Ovary (tissue), 9 donors: ENCODE measurements around the gene CAPN1. TPM values are rescaled to one million over a fixed set of nuclear protein-coding genes. Genes with fewer than 3 reads are reported as not detected.
A peak's percentile ranks its signal among the peaks of the same experiment; 100 is the strongest.

Experiments
- DNase-seq, 5 donors: peaks; one replicate each; pipeline ENCODE4 v3.0.0-alpha.2; 2019 to 2020
- H3K27ac ChIP-seq, 2 donors: fragments of 200-600 bp; one replicate each; pipeline versions ENCODE4 v1.5.1 to v1.8.0; 2019 to 2022
- H3K27me3 ChIP-seq: fragments of 200-600 bp; one replicate; pipeline ENCODE4 v1.8.0; 2022
- H3K36me3 ChIP-seq: fragments of 200-600 bp; sonication (generic); one replicate; pipeline ENCODE4 v1.5.1; 2019
- H3K4me1 ChIP-seq: one replicate; pipeline ENCODE4 v1.8.1; 2013; ENCODE audit warnings: mild to moderate bottlenecking, moderate library complexity; ENCODE audit not compliant: insufficient read depth
- H3K4me3 ChIP-seq: fragments of 200-600 bp; sonication (generic); one replicate; pipeline ENCODE4 v1.5.1; 2017
- H3K9me3 ChIP-seq, 2 donors: fragments of 200-600 bp in 1 of 2; sonication (generic) in 1 of 2; one replicate each; pipeline versions ENCODE4 v1.5.1 to v1.8.1; 2013 to 2019; ENCODE audit warnings: mild to moderate bottlenecking in 1 of 2, moderate library complexity in 1 of 2
- EP300 ChIP-seq: sonication (generic); formaldehyde crosslinking; IDR thresholded peaks from one replicate; pipeline ENCODE4 v1.6.1; 2017; ENCODE audit warnings: antibody characterized with exemption
- POLR2A ChIP-seq: fragments of 450-650 bp; IDR thresholded peaks from one replicate; pipeline ENCODE4 v1.6.1; 2017; ENCODE audit warnings: antibody characterized with exemption, mild to moderate bottlenecking, moderate library complexity
- WGBS, 3 donors: extraction: QIAGEN DNeasy Blood & Tissue Kit in 1 of 3; methylation state at CpG; one replicate each; pipeline versions ENCODE4 v1.1.5 to v1.1.7; 2013 to 2017; 5-methylcytosine and 5-hydroxymethylcytosine counted together
- intact Hi-C, 4 donors: fragments of 100-400 bp; cut with DNase I; formaldehyde crosslinking; loops; one replicate each; pipeline versions ENCODE4 v1.11.0 to v1.15.1; 2022 to 2023
- polyA plus RNA-seq, 2 donors: library from polyadenylated mRNA; stranded (reverse); fragments of 200-250 nt in 1 of 2; fragments of 350-450 nt in 1 of 2; fragmentation: Illumina TruSeq in 1 of 2; extraction: RNeasy Lipid Tissue Mini Kit (QIAGEN cat#74804) in 1 of 2; gene quantifications; one replicate each; pipeline ENCODE4 v1.2.3, GENCODE V29; 2013 to 2014
- total RNA-seq, 7 donors: library from RNA; depleted of rRNA in 2 of 7; stranded (reverse); fragments of >200 nt in 2 of 7; fragmentation: NEBNext Ultra II Directional in 3 of 7; extraction: Animal tissue kit (Norgen Biotek cat#: 25700) in 3 of 7; gene quantifications; one replicate each; pipeline versions ENCODE4 v1.1.0 to v1.2.4, GENCODE V29; 2016 to 2023
- TF ChIP-seq, protein P1 (sequence below), 3 donors: fragments of 450-650 bp in 2 of 3; fragments of 200-600 bp in 1 of 3; IDR thresholded peaks; one replicate each; pipeline versions ENCODE4 v1.5.1 to v1.8.0; 2016 to 2022; ENCODE audit warnings: antibody characterized with exemption in 3 of 3, mild to moderate bottlenecking in 1 of 3
- donor health status: DM: no; HTN: no; CAD: no; lungs with moderate emphysema.
- donor health status: DM: no; HTN: no; CAD: no.
- donor health status: Bipolar disorder and iron deficiency.
- donor health status: DM: yes; HTN: yes; CAD: no.
- donor health status: DM: no; HTN: no; CAD: no.
- donor health status: DM: yes; HTN: yes; CAD: no.

CAPN1 gene
- total and polyA plus RNA-seq, 9 donors = 20.0 to 178 (median 124) TPM

DNA sequence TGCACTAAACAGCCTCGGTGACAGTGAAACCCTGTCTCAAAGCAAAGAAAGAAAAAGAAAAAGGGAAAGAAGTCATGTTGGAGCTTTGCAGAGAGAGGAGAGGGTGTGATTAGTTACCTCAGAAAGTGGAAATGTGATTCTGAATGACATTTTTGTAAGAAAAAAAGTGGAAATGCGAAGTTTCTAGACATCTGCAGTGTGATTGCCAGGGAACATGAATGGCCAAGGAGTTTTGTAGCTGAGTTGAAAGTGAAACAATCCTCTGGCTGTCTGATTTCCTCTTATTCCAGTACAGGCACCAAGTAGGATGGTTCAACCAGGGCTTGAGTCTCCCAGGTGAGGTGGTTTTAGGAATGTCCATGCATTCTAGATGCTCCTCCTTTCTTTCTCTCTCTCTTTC, 29.6 kb upstream of the CAPN1 start:
- H3K36me3 ChIP-seq = no peaks in the 10 kb centered on the region
- WGBS, 3 donors = 57 to 63% (median 59%) methylated on average over 2 of the region's 2 CpGs
- no peak overlapping the region for H3K4me3 ChIP-seq
- no peaks in the 10 kb centered on the region for H3K27me3 ChIP-seq
- DNase-seq = no peak
- H3K9me3 ChIP-seq = peaks cover 0 to 3% of the 10 kb centered on the region in 2 donors
- H3K27ac ChIP-seq = no peak overlapping the region
- H3K4me1 ChIP-seq = no peaks in the 10 kb centered on the region
- intact Hi-C loops = no loop called here
- no peak for TF ChIP-seq EP300
- TF ChIP-seq, protein P1, sequence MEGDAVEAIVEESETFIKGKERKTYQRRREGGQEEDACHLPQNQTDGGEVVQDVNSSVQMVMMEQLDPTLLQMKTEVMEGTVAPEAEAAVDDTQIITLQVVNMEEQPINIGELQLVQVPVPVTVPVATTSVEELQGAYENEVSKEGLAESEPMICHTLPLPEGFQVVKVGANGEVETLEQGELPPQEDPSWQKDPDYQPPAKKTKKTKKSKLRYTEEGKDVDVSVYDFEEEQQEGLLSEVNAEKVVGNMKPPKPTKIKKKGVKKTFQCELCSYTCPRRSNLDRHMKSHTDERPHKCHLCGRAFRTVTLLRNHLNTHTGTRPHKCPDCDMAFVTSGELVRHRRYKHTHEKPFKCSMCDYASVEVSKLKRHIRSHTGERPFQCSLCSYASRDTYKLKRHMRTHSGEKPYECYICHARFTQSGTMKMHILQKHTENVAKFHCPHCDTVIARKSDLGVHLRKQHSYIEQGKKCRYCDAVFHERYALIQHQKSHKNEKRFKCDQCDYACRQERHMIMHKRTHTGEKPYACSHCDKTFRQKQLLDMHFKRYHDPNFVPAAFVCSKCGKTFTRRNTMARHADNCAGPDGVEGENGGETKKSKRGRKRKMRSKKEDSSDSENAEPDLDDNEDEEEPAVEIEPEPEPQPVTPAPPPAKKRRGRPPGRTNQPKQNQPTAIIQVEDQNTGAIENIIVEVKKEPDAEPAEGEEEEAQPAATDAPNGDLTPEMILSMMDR (IDR thresholded peaks at IDR 0.05) = no peak
- TF ChIP-seq POLR2A = no peak

- 89 to 93% (median 93%) methylated on average over 3 of the region's 3 CpGs for WGBS, 3 donors
- no peak for TF ChIP-seq EP300
- TF ChIP-seq POLR2A = no peak
- TF ChIP-seq, protein P1 (IDR thresholded peaks at IDR 0.05) = no peak
These were observed 25.5 kb upstream of the CAPN1 start for GRCh38 chr11:65156256-65156655.

DNA sequence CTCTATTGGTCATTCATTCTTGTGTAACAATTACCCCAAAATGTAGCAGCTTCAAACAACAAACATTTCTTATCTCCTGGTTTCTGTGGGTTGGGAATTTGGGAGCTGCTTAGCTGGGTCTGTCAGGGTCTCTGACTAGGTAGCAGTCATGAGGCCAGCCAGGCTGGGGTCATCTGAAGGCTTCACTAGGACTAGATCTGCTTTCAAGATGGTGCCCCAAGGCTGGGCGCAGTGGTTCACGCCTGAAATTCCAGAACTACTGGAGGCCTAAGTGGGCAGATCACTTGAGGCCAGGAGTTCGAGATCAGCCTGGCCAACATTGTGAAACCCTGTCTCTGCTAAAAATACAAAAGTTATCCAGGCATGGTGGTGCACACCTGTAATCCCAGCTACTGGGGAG, 24.8 kb upstream of the CAPN1 start:
- H3K36me3 ChIP-seq = no peaks in the 10 kb centered on the region
- no peaks in the 10 kb centered on the region for H3K27me3 ChIP-seq
- intact Hi-C loops = no loop called here
- DNase-seq = peak in 1 of 5 donors; percentile 3
- no peak for TF ChIP-seq EP300
- no peak for TF ChIP-seq POLR2A
- TF ChIP-seq, protein P1 (IDR thresholded peaks at IDR 0.05) = no peak
- no peak overlapping the region for H3K27ac ChIP-seq
- no peaks in the 10 kb centered on the region for H3K4me1 ChIP-seq
- H3K4me3 ChIP-seq = no peak overlapping the region
- no peaks in the 10 kb centered on the region for H3K9me3 ChIP-seq
- 88 to 100% (median 96%) methylated on average over 3 of the region's 3 CpGs for WGBS, 3 donors

More at GRCh38 chr11:65156256-65156655, 25.5 kb upstream of the CAPN1 start:
- no peaks in the 10 kb centered on the region for H3K36me3 ChIP-seq
- no peak overlapping the region for H3K4me3 ChIP-seq
- H3K4me1 ChIP-seq = no peaks in the 10 kb centered on the region
- no peak for DNase-seq
- intact Hi-C loops = no loop called here
- H3K27ac ChIP-seq = no peak overlapping the region
- no peaks in the 10 kb centered on the region for H3K9me3 ChIP-seq
- H3K27me3 ChIP-seq = no peaks in the 10 kb centered on the region

DNA sequence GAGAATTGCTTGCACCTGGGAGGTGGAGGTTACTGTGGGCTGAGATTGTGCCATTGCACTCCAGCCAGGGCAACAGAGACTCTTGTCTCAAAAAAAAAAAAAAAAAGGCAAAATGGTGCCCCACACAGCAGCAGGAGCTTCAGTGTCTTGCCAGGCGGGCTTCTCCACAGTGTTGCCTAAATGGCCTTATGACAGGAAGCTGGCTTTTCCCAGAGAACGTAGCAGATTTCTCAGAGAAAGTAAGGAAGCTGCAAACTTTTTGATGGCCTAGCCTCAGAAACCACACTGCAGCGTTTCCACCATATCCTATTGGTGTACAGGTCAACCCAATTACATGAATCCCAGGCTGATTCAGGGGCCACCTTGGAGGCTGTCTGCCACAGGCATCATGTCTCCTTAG, 24.4 kb upstream of the CAPN1 start:
- TF ChIP-seq, protein P1 (IDR thresholded peaks at IDR 0.05) = no peak
- TF ChIP-seq EP300 (no peak), POLR2A (no peak)
- no peaks in the 10 kb centered on the region for H3K9me3 ChIP-seq
- H3K4me3 ChIP-seq = no peak overlapping the region
- 76 to 84% (median 81%) methylated on average over 3 of the region's 3 CpGs for WGBS, 3 donors
- no peaks in the 10 kb centered on the region for H3K4me1 ChIP-seq
- no peak for DNase-seq
- H3K27ac ChIP-seq = no peak overlapping the region
- intact Hi-C loops = no loop called here
- no peaks in the 10 kb centered on the region for H3K27me3 ChIP-seq
- no peaks in the 10 kb centered on the region for H3K36me3 ChIP-seq
